Endothelial cell of umbilical vein (primary cell): ENCODE results near the gene SRBD1. TPM values are rescaled to one million over a fixed set of nuclear protein-coding genes. Genes with fewer than 3 reads are reported as not detected.

Experiments used
- BruUV-seq: library from RNA; stranded (reverse); fragments of 400-500 nt; replicated peaks from 2 replicates; lab custom pipeline; 2021; lab: Mats Ljungman, UMichigan
- CTCF ChIA-PET: fragments of 300-600, 350-600 bp; sonication (Branson Sonifier 250); formaldehyde crosslinking; loops from one replicate; lab custom pipeline; 2021; ENCODE audit warnings: antibody characterized with exemption, inconsistent platforms; lab: Charles Lee
- POLR2A ChIA-PET: fragments of 300-600, 350-600 bp; sonication (Branson Sonifier 250); formaldehyde crosslinking; loops from one replicate; lab custom pipeline; 2021; ENCODE audit warnings: antibody characterized with exemption, inconsistent platforms; lab: Charles Lee
- DNase-seq: peaks from one replicate; pipeline ENCODE4 v3.0.0-alpha.2; 2011; ENCODE audit warnings: low read depth, low spot score
- FAIRE-seq: peaks from 2 replicates; lab custom pipeline; 2011; peaks lifted over from hg19 to GRCh38; lab: Jason Lieb, UNC
- H2AFZ ChIP-seq: 2 replicates; pipeline ENCODE4 v1.6.0; 2012; ENCODE audit warnings: low read depth, low read length, control low read depth, inconsistent platforms
- H3K27ac ChIP-seq: 2 replicates; pipeline ENCODE4 v1.5.1; 2011; ENCODE audit warnings: low read depth, mild to moderate bottlenecking, control low read depth, low read length, moderate library complexity; ENCODE audit not compliant: insufficient read depth
- H3K27me3 ChIP-seq, 2 experiments: 2 replicates each; pipeline versions ENCODE4 v1.6.0 to v1.6.1; 2011; ENCODE audit warnings: low read length in 2 of 2, mixed read lengths in 1 of 2; ENCODE audit not compliant: control insufficient read depth in 2 of 2, insufficient read depth in 2 of 2
- H3K36me3 ChIP-seq, 2 experiments: 2 replicates in 1 of 2; 3 replicates in 1 of 2; pipeline ENCODE4 v1.5.1; 2011; ENCODE audit warnings: low read length in 2 of 2, mild to moderate bottlenecking in 1 of 2, moderate library complexity in 1 of 2; ENCODE audit not compliant: control insufficient read depth in 2 of 2, insufficient read depth in 2 of 2; ENCODE audit errors: extremely low read depth in 1 of 2
- H3K4me1 ChIP-seq: 3 replicates; pipeline ENCODE4 v1.5.1; 2011; ENCODE audit warnings: mild to moderate bottlenecking, low read length; ENCODE audit not compliant: control insufficient read depth, insufficient read depth; ENCODE audit errors: extremely low read depth
- H3K4me2 ChIP-seq: 2 replicates; pipeline ENCODE4 v1.6.1; 2011; ENCODE audit warnings: low read length, control low read depth, mixed read lengths; ENCODE audit not compliant: insufficient read depth
- H3K4me3 ChIP-seq, 3 experiments: fragments of 200-600 bp in 1 of 3; sonication (generic), shearing (Covaris generic) in 1 of 3; replicated peaks in 1 of 3; 2 replicates each; pipeline ENCODE4 v1.5.1; 2011 to 2016; ENCODE audit warnings: control low read depth in 3 of 3, low read length in 3 of 3, mild to moderate bottlenecking in 2 of 3, inconsistent platforms in 1 of 3, low read depth in 1 of 3, moderate library complexity in 1 of 3; ENCODE audit not compliant: insufficient read depth in 1 of 3
- H3K79me2 ChIP-seq: 2 replicates; pipeline ENCODE4 v1.6.0; 2012; ENCODE audit warnings: low read length, inconsistent platforms; ENCODE audit not compliant: control insufficient read depth, insufficient read depth
- H3K9ac ChIP-seq: replicated peaks from 2 replicates; pipeline ENCODE3; 2011; ENCODE audit warnings: low read length, control low read depth; ENCODE audit not compliant: insufficient read depth; ENCODE audit errors: extremely low read depth
- H3K9me1 ChIP-seq: replicated peaks from 3 replicates; pipeline ENCODE4 v1.6.0; 2011; ENCODE audit warnings: mild to moderate bottlenecking, low read length; ENCODE audit not compliant: control insufficient read depth, insufficient read depth; ENCODE audit errors: extremely low read depth
- H3K9me3 ChIP-seq: replicated peaks from 2 replicates; pipeline ENCODE4 v1.5.1; 2012; ENCODE audit warnings: low read length, inconsistent platforms; ENCODE audit not compliant: control insufficient read depth, insufficient read depth
- H4K20me1 ChIP-seq: replicated peaks from 2 replicates; pipeline ENCODE3; 2011; ENCODE audit warnings: mild to moderate bottlenecking, low read length; ENCODE audit not compliant: control insufficient read depth, insufficient read depth; ENCODE audit errors: extremely low read depth
- EZH2 ChIP-seq: IDR thresholded peaks from 2 replicates; pipeline ENCODE4 v1.6.1; 2012; ENCODE audit warnings: borderline replicate concordance, low read depth, mild to moderate bottlenecking, moderate library complexity, low read length, inconsistent platforms; ENCODE audit not compliant: severe bottlenecking
- FOS ChIP-seq: IDR thresholded peaks from 2 replicates; pipeline ENCODE4 v1.6.1; 2011; ENCODE audit warnings: mild to moderate bottlenecking, low read length, moderate library complexity, borderline replicate concordance; ENCODE audit not compliant: insufficient read depth
- GATA2 ChIP-seq: IDR thresholded peaks from 2 replicates; pipeline ENCODE4 v1.7.0; 2011; ENCODE audit warnings: low read depth, mild to moderate bottlenecking, moderate library complexity, mixed read lengths, low read length; ENCODE audit not compliant: insufficient read length, insufficient read depth
- JUN ChIP-seq: IDR thresholded peaks from 2 replicates; pipeline ENCODE4 v1.6.1; 2011; ENCODE audit warnings: borderline replicate concordance, low read depth; ENCODE audit not compliant: insufficient read length, insufficient read depth
- MAX ChIP-seq: IDR thresholded peaks from 2 replicates; pipeline ENCODE4 v1.6.1; 2011; ENCODE audit not compliant: insufficient read depth, insufficient read length
- MYC ChIP-seq: IDR thresholded peaks from one replicate; pipeline ENCODE4 v1.6.1; 2011; ENCODE audit warnings: mild to moderate bottlenecking, low read depth, low read length
- POLR2A ChIP-seq: IDR thresholded peaks from 2 replicates; pipeline ENCODE4 v1.6.1; 2012; ENCODE audit warnings: low read depth, mild to moderate bottlenecking, control low read depth, low read length
- POLR2AphosphoS5 ChIP-seq: IDR thresholded peaks from 2 replicates; pipeline ENCODE4 v1.6.1; 2012; ENCODE audit warnings: low read depth, mild to moderate bottlenecking, control low read depth, low read length, moderate library complexity; ENCODE audit not compliant: insufficient read depth
- dilution Hi-C: fragments of 300-500 bp; cut with MboI; formaldehyde crosslinking; loops from one replicate; pipeline ENCODE4 v1.15.0; 2019; ENCODE audit warnings: low sequenced_read_pairs; ENCODE audit not compliant: extremely low pct_ligation_motif_present
- intact Hi-C: fragments of 100-400 bp; cut with micrococcal nuclease; formaldehyde crosslinking; loops from one replicate; pipeline ENCODE4 v1.10.0; 2022
- polyA plus RNA-seq, 4 experiments: library from polyadenylated mRNA; depleted of rRNA in 3 of 4; stranded (reverse) in 3 of 4; unstranded in 1 of 4; fragments of >200 nt; gene quantifications; 2 replicates each; pipeline versions ENCODE4 v1.2.1 to v1.2.3, GENCODE V29; 2011 to 2012; ENCODE audit warnings: missing spikeins in 1 of 4
- total RNA-seq: library from RNA; stranded (reverse); gene quantifications from 2 replicates; pipeline ENCODE4 v1.2.3, GENCODE V29; 2021
- TF ChIP-seq, protein P1 (sequence below), 2 donors: IDR thresholded peaks; 1 replicate in 1 of 2; 2 replicates in 1 of 2; pipeline ENCODE4 v1.5.1; 2011; ENCODE audit warnings: low read length in 2 of 2, mild to moderate bottlenecking in 2 of 2, moderate library complexity in 2 of 2, control low read depth in 1 of 2, inconsistent platforms in 1 of 2, low read depth in 1 of 2; ENCODE audit not compliant: insufficient read depth in 1 of 2; ENCODE audit errors: extremely low read depth in 1 of 2

The SRBD1 gene
- total and polyA plus RNA-seq, 2 donors (not counting 3 experiments of a cell fraction or from before 2014, with no cell fraction given), result 3.7 to 12.5 TPM

- Histone ChIP-seq H3K4me3 (no peak overlapping the region), H3K79me2 (no peaks in the 10 kb centered on the region), H3K9me1 (no peaks in the 10 kb centered on the region), H3K9me3 (no peaks in the 10 kb centered on the region), H3K9ac (no peak overlapping the region), H4K20me1 (no peaks in the 10 kb centered on the region), H3K27me3 (no peaks in the 10 kb centered on the region), H3K4me2 (no peak overlapping the region), H3K36me3 (no peaks in the 10 kb centered on the region), H3K4me1 (peaks cover 34% of the 10 kb centered on the region), H3K27ac (no peak overlapping the region), H2AFZ (no peak overlapping the region)
- DNase-seq (no peak), FAIRE-seq (no peak)
- intact Hi-C loops (no loop called here), dilution Hi-C loops (no loop called here)
- BruUV-seq, result no TSS peak
- TF ChIP-seq, protein P1, sequence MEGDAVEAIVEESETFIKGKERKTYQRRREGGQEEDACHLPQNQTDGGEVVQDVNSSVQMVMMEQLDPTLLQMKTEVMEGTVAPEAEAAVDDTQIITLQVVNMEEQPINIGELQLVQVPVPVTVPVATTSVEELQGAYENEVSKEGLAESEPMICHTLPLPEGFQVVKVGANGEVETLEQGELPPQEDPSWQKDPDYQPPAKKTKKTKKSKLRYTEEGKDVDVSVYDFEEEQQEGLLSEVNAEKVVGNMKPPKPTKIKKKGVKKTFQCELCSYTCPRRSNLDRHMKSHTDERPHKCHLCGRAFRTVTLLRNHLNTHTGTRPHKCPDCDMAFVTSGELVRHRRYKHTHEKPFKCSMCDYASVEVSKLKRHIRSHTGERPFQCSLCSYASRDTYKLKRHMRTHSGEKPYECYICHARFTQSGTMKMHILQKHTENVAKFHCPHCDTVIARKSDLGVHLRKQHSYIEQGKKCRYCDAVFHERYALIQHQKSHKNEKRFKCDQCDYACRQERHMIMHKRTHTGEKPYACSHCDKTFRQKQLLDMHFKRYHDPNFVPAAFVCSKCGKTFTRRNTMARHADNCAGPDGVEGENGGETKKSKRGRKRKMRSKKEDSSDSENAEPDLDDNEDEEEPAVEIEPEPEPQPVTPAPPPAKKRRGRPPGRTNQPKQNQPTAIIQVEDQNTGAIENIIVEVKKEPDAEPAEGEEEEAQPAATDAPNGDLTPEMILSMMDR (IDR thresholded peaks at IDR 0.05; ENCODE audit: extremely low read depth in 1 of 2, insufficient read depth in 1 of 2, low read depth in 1 of 2, low read length in 2 of 2), result no peak
- TF ChIP-seq GATA2 (no peak), FOS (no peak), MYC (no peak), POLR2AphosphoS5 (no peak), EZH2 (no peak), POLR2A (no peak), MAX (no peak), JUN (no peak)
- ChIA-PET CTCF (interaction anchor here (1.5 to 2.8 kb wide), 2 partner anchors 13 to 589 kb away, joined by 4 to 9 read pairs; no protein-coding TSS in a partner anchor), POLR2A (no interaction called here)
Measured at GRCh38 chr2:45570671-45571334, 40.3 kb downstream of the SRBD1 start.
